Smooth muscle cell (in vitro differentiated cells): ENCODE results near the gene AP3D1. TPM values are rescaled to one million over a fixed set of nuclear protein-coding genes. Genes with fewer than 3 reads are reported as not detected.

Experiments
- DNase-seq: peaks from one replicate; lab custom pipeline; 2025; ENCODE audit not compliant: unreplicated experiment; lab: John Stamatoyannopoulos, UW
- H2AFZ ChIP-seq: fragments of 200-600 bp; sonication (generic); 2 replicates; pipeline ENCODE4 v1.6.0; 2016; ENCODE audit warnings: antibody characterized with exemption, low read depth, mild to moderate bottlenecking
- H3F3A ChIP-seq: fragments of 200-600 bp; sonication (generic); 2 replicates; pipeline ENCODE4 v1.6.0; 2017; ENCODE audit warnings: antibody characterized with exemption, low read depth
- H3K27ac ChIP-seq: fragments of 200-600 bp; sonication (generic); 2 replicates; pipeline ENCODE4 v1.5.1; 2016; ENCODE audit warnings: low read depth, mild to moderate bottlenecking
- H3K27me3 ChIP-seq: fragments of 200-600 bp; sonication (generic); 2 replicates; pipeline ENCODE4 v1.6.1; 2016; ENCODE audit warnings: low read depth, mild to moderate bottlenecking
- H3K36me3 ChIP-seq: fragments of 200-600 bp; sonication (generic); 2 replicates; pipeline ENCODE4 v1.5.1; 2016; ENCODE audit warnings: low read depth
- H3K4me1 ChIP-seq: fragments of 200-600 bp; sonication (generic); 2 replicates; pipeline ENCODE4 v1.5.1; 2016; ENCODE audit warnings: low read depth
- H3K4me2 ChIP-seq: fragments of 200-600 bp; sonication (generic); 2 replicates; pipeline ENCODE4 v1.6.0; 2016; ENCODE audit warnings: mild to moderate bottlenecking
- H3K4me3 ChIP-seq: fragments of 200-600 bp; sonication (generic); 2 replicates; pipeline ENCODE4 v1.5.1; 2016; ENCODE audit warnings: mild to moderate bottlenecking
- H3K79me2 ChIP-seq: fragments of 200-600 bp; sonication (generic); 2 replicates; pipeline ENCODE4 v1.6.0; 2016; ENCODE audit warnings: low read depth, mild to moderate bottlenecking
- H3K9ac ChIP-seq: fragments of 200-600 bp; sonication (generic); 2 replicates; pipeline ENCODE4 v1.6.0; 2016; ENCODE audit warnings: low read depth
- H3K9me3 ChIP-seq: fragments of 200-600 bp; sonication (generic); replicated peaks from 2 replicates; pipeline ENCODE4 v1.5.1; 2016; ENCODE audit warnings: low read depth
- H4K20me1 ChIP-seq: fragments of 200-600 bp; sonication (generic); 2 replicates; pipeline ENCODE4 v1.6.0; 2016; ENCODE audit warnings: low read depth
- WGBS: methylation state at CpG from one replicate; pipeline ENCODE4 v1.1.7; 2016; ENCODE audit warnings: low lambda C conversion rate; 5-methylcytosine and 5-hydroxymethylcytosine counted together
- polyA plus RNA-seq: library from polyadenylated mRNA; unstranded; fragments of >200 nt; fragmentation: Nextera tagmentation; extraction: Ambion mirVana; gene quantifications from 2 replicates; pipeline ENCODE4 v1.2.1, GENCODE V29; 2016
- total RNA-seq: library from RNA; depleted of rRNA; stranded (reverse); fragments of >200 nt; gene quantifications from 2 replicates; pipeline ENCODE4 v1.2.3, GENCODE V29; 2014
- TF ChIP-seq, protein P1 (sequence below): fragments of 200-600 bp; sonication (generic); IDR thresholded peaks from 2 replicates; pipeline ENCODE4 v1.5.1; 2017; ENCODE audit warnings: borderline replicate concordance, mild to moderate bottlenecking, antibody characterized with exemption; ENCODE audit not compliant: insufficient read depth, poor library complexity, severe bottlenecking

AP3D1 gene
- total and polyA plus RNA-seq, 2 experiments from 2014 or later, result 66.2 to 81.0 TPM

DNA sequence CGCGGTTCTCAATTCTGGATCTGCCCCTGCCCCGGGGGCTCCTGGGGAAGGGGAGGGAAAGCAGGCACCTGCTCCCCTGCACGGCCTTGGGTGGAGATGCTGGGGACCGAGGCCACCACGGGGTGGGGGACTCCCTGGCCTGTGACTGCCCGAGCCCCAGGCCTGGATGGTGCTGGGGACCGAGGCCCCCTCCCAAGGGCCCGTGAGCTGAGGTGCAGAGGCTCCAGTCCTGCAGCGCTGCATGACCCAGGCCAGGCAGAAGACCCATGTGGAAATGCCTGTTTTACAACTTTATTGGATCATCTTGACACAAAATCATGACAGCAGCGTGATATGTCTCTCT, 50.7 kb downstream of the AP3D1 start:
- DNase-seq, result no peak
- H3K27me3 ChIP-seq, result no peaks in the 10 kb centered on the region
- H3K9me3 ChIP-seq, result no peaks in the 10 kb centered on the region
- H3K4me1 ChIP-seq, result peaks cover 6% of the 10 kb centered on the region
- 96% methylated on average over 11 of the region's 11 CpGs for WGBS
- H3K36me3 ChIP-seq, result peaks cover 5% of the 10 kb centered on the region
- no peak overlapping the region for H3K4me2 ChIP-seq
- no peak overlapping the region for H3K27ac ChIP-seq
- peaks cover 69% of the 10 kb centered on the region for H4K20me1 ChIP-seq
- peaks cover 25% of the 10 kb centered on the region for H3K79me2 ChIP-seq
- H3K4me3 ChIP-seq, result no peak overlapping the region
- H3K9ac ChIP-seq, result no peak overlapping the region
- TF ChIP-seq, protein P1, sequence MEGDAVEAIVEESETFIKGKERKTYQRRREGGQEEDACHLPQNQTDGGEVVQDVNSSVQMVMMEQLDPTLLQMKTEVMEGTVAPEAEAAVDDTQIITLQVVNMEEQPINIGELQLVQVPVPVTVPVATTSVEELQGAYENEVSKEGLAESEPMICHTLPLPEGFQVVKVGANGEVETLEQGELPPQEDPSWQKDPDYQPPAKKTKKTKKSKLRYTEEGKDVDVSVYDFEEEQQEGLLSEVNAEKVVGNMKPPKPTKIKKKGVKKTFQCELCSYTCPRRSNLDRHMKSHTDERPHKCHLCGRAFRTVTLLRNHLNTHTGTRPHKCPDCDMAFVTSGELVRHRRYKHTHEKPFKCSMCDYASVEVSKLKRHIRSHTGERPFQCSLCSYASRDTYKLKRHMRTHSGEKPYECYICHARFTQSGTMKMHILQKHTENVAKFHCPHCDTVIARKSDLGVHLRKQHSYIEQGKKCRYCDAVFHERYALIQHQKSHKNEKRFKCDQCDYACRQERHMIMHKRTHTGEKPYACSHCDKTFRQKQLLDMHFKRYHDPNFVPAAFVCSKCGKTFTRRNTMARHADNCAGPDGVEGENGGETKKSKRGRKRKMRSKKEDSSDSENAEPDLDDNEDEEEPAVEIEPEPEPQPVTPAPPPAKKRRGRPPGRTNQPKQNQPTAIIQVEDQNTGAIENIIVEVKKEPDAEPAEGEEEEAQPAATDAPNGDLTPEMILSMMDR, result no peak
- no peaks in the 10 kb centered on the region for H3F3A ChIP-seq
- H2AFZ ChIP-seq, result no peak overlapping the region

DNA sequence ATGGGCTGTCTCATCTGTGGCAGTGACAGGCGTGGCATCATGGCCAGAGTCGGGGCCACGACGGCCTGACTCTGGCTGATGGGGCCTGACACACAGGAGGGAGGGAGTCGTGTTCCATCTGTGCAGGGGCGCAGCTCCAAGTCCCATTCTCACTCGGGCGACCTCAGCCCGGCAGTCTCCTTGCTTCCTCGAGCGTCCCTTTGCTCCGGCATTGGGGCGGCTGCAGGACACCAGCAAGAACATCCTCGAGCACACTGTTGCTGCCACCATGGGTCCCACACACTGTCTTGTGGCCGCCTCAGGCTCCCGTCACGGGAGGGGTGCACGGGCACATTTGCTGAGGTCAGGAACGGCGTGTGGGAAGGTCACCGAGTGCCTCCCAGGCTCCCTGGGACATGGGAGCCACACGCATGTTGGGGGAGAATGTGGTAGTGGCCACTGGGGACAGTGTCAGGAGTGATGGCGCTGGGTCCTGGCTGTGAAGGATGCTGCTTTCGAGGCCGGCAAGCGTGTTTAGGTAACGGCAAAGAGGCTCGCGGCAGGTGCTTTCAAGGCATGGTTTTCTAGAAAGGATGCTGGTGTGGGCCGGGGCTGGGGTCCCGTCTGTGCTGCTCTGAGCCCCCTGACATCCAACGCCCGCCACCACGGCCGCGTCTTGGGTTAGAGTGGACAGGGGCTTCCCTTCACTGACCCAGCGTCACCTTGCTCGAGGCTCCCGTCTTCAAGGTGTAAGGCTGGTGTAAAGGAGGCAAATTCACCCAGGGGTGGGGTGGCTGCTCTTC, 51.2 kb downstream of the AP3D1 start:
- H3K36me3 ChIP-seq, result peaks cover 5% of the 10 kb centered on the region
- H3K9ac ChIP-seq, result no peak overlapping the region
- H3K4me2 ChIP-seq, result no peak overlapping the region
- no peak overlapping the region for H3K27ac ChIP-seq
- H2AFZ ChIP-seq, result no peak overlapping the region
- peaks cover 8% of the 10 kb centered on the region for H3K4me1 ChIP-seq
- peaks cover 66% of the 10 kb centered on the region for H4K20me1 ChIP-seq
- H3K4me3 ChIP-seq, result no peak overlapping the region
- no peak for DNase-seq
- WGBS, result 97% methylated on average over 39 of the region's 39 CpGs
- peaks cover 25% of the 10 kb centered on the region for H3K79me2 ChIP-seq
- no peaks in the 10 kb centered on the region for H3K27me3 ChIP-seq
- H3K9me3 ChIP-seq, result no peaks in the 10 kb centered on the region
- TF ChIP-seq, protein P1, result no peak
- H3F3A ChIP-seq, result no peaks in the 10 kb centered on the region

DNA sequence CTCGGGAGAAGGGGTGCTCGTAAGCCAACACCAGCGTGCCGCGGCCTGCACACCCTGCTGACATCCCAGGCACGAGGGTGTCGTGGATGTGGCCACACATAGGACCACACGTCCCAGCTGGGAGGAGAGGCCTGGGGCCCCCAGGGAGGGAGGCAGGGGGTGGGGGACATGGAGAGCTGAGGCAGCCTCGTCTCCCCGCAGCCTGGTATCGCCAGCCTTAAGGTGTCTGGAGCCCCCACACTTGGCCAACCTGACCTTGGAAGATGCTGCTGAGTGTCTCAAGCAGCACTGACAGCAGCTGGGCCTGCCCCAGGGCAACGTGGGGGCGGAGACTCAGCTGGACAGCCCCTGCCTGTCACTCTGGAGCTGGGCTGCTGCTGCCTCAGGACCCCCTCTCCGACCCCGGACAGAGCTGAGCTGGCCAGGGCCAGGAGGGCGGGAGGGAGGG, 52.3 kb downstream of the AP3D1 start:
- H4K20me1 ChIP-seq, result peaks cover 59% of the 10 kb centered on the region
- no peak overlapping the region for H3K9ac ChIP-seq
- H3K4me3 ChIP-seq, result no peak overlapping the region
- no peak overlapping the region for H3K27ac ChIP-seq
- no peaks in the 10 kb centered on the region for H3F3A ChIP-seq
- H3K9me3 ChIP-seq, result no peaks in the 10 kb centered on the region
- H3K27me3 ChIP-seq, result no peaks in the 10 kb centered on the region
- H3K36me3 ChIP-seq, result peaks cover 5% of the 10 kb centered on the region
- H2AFZ ChIP-seq, result no peak overlapping the region
- WGBS, result 96% methylated on average over 14 of the region's 16 CpGs
- H3K79me2 ChIP-seq, result peaks cover 23% of the 10 kb centered on the region
- peaks cover 10% of the 10 kb centered on the region for H3K4me1 ChIP-seq
- DNase-seq, result no peak
- no peak overlapping the region for H3K4me2 ChIP-seq
- TF ChIP-seq, protein P1, result no peak

DNA sequence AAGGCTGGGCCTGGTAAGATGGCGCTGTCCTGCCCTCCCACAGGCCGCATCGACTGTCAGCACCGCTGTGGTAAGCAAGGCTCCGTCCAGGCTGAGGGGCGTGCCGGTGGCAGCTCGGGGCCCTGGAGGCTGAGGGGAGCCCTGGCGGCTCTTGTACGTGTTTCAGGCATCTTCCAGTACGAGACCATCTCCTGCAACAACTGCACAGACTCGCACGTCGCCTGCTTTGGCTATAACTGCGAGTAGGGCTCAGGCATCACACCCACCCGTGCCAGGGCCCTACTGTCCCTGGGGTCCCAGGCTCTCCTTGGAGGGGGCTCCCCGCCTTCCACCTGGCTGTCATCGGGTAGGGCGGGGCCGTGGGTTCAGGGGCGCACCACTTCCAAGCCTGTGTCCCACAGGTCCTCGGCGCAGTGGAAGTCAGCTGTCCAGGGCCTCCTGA, 53.5 kb downstream of the AP3D1 start:
- 91% methylated on average over 23 of the region's 23 CpGs for WGBS
- H3K4me2 ChIP-seq, result no peak overlapping the region
- no peak overlapping the region for H3K27ac ChIP-seq
- H3K4me3 ChIP-seq, result no peak overlapping the region
- H3K27me3 ChIP-seq, result no peaks in the 10 kb centered on the region
- H3K9ac ChIP-seq, result no peak overlapping the region
- H2AFZ ChIP-seq, result no peak overlapping the region
- peaks cover 25% of the 10 kb centered on the region for H3K79me2 ChIP-seq
- H3K9me3 ChIP-seq, result no peaks in the 10 kb centered on the region
- no peaks in the 10 kb centered on the region for H3F3A ChIP-seq
- peaks cover 10% of the 10 kb centered on the region for H3K4me1 ChIP-seq
- peaks cover 5% of the 10 kb centered on the region for H3K36me3 ChIP-seq
- no peak for DNase-seq
- peaks cover 47% of the 10 kb centered on the region for H4K20me1 ChIP-seq
- TF ChIP-seq, protein P1, result no peak
